Heart left ventricle (tissue), 13 donors: ENCODE results near the gene CSNK1D.

Source experiments
- POLR2A ChIP-seq, 2 donors: fragments of 450-650 bp; IDR thresholded peaks; one replicate each; pipeline ENCODE4 v1.6.1; 2017; ENCODE audit warnings: antibody characterized with exemption in 2 of 2, mild to moderate bottlenecking in 2 of 2, moderate library complexity in 2 of 2
- TF ChIP-seq, protein P1 (sequence below), 12 donors: fragments of 200-600 bp; sonication (generic) in 4 of 12; IDR thresholded peaks; one replicate each; pipeline versions ENCODE4 v1.5.0 to v1.8.0; 2018 to 2022; ENCODE audit warnings: antibody characterized with exemption in 12 of 12, mild to moderate bottlenecking in 5 of 12
- donor health status: ischemic (EF 13 %, LVEDD 7.1; RV severe dilation, severe dysfunction).
- donor health status: DM: no; HTN: yes; CAD: no.
- donor health status: DM: no; HTN: no; CAD: no.
- donor health status: ischemic (EF 25% LVEDD 6.9; RV normal size, moderate dysfunction).
- donor health status: ischemic (EF 25% LVEDD 5.7; RV mildly dilated, moderate dysfunction).
- donor health status: ischemic (EF 35%, LVEDD 5.7; RV mildly dilated, moderate dysfunction).
- donor health status: nonischemic (EF 11% LVEDD 7.7; RV severe dilation, severe dysfunction).
- donor health status: DM: yes; HTN: yes; CAD: no.
- donor health status: PGD.
- donor health status: ischemic (EF 29% LVEDD 5.4; RV normal size, mild dysfunction).
- donor health status: nonischemic (EF 23%, LVEDD 6.1; RV moderate dilation, normal function).

DNA sequence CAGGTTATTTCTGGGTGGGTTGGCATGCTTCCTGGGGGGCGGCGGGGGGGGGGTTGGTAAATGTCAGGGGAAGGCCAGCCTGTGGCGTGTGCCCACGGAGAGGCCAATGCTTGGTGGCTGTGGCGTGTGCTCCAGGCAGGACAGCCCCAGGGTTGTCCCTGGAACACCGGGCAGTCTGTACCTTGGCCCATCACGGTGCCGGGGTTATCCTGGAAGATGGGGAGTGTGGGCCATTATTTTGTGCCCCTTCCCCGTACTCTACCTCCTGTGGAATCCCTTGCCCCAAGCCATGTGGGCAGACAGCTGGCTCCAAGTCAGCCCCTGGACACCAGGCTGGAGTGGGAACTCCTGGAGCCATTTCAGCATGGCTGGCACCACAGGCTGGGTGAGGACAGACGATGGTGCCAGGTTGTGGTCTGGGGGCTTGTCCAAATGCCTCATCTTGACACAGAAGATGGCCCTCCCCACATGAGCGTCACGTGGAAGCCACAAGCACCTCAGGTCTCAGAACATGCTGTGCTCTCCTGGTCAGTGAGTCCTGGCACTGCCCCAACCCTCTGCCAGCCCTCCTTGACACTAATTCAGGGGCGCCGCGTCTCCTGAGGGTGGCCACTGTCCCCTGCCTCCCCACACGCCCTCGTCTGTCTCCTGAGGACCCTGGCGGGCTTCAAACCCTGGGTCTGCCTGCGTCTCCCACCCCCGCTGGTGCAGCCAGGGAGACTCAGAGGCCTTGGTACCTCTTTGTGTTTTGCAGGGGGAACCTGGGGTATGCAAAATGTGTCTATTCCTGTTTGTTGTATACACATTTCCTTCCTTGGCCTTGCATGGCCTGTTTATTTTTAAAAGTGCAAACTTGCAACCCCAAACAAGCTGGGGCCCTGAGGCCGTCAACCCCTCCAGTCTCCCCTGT lies 40.4 kb downstream of the CSNK1D start:
- TF ChIP-seq, protein P1, sequence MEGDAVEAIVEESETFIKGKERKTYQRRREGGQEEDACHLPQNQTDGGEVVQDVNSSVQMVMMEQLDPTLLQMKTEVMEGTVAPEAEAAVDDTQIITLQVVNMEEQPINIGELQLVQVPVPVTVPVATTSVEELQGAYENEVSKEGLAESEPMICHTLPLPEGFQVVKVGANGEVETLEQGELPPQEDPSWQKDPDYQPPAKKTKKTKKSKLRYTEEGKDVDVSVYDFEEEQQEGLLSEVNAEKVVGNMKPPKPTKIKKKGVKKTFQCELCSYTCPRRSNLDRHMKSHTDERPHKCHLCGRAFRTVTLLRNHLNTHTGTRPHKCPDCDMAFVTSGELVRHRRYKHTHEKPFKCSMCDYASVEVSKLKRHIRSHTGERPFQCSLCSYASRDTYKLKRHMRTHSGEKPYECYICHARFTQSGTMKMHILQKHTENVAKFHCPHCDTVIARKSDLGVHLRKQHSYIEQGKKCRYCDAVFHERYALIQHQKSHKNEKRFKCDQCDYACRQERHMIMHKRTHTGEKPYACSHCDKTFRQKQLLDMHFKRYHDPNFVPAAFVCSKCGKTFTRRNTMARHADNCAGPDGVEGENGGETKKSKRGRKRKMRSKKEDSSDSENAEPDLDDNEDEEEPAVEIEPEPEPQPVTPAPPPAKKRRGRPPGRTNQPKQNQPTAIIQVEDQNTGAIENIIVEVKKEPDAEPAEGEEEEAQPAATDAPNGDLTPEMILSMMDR (IDR thresholded peaks at IDR 0.05): no peak
- no peak for TF ChIP-seq POLR2A (IDR thresholded peaks at IDR 0.05)
